RCC 7860 (cell line): Measurements from ENCODE around the gene COMP.

Experiments used
- DNase-seq: peaks from one replicate; pipeline ENCODE4 v3.0.0-alpha.2; 2015; ENCODE audit warnings: low spot score
- FAIRE-seq: peaks from 2 replicates; lab custom pipeline; 2012; peaks lifted over from hg19 to GRCh38; lab: Jason Lieb, UNC

COMP gene

DNA sequence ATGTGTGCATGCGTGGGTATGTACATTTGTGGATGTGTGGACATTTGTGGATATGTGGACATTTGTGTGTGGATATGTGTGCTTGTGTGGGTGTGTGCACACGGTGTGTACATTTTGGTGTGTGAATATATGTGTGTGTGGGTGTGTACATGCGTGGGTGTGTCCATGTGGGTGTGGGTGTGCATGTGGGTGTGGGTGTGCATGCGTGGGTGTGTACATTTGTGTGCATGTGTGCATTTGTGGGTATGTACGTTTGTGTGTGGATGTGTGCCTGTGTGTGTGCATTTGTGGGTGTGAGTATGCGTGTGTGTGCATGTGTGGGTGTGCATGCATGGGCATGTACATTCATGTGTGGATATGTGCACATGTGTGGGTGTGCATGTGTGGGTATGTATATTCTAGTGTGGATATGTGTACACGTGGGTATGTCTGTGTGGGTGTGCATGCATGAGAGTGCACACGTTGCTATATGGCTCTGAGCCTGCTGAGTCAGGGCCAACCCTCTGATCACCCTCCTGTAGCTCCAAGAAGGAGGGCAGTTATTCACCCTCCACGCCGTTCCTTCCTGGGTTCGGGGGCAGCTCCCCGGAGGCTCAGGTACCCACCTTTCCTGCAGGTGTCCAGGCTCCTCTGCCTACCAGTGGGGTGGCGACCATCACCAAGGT lies 20.3 kb downstream of the COMP start:
- DNase-seq (no peak), FAIRE-seq (no peak)

DNA sequence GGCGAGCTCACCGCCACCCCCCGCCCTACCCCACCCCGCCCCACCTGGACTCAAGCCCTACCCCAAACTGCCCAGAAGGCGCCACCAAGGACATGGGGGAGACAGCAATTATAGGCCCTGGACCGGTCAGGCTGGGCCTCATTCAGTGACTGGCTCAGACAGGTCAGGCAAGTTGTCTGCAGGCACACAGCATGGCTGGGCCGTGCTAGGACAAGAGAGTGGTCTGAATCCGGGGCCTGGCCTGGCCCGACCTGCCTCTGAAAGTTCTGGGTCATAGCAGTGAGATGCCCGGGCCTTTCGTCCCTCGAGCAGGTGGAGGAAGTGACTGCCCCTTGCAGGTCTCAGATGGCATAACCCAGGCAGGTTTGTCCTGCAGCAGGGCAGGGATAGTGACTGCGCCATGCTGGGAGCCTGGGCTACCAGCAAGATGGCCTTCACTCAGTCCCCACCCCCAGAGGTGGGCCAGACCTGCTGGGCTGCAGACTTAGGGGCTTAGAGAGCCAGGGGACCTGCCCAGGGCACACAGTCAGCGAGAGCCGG lies 21.0 kb downstream of the COMP start:
- no peak for FAIRE-seq
- DNase-seq = no peak

DNA sequence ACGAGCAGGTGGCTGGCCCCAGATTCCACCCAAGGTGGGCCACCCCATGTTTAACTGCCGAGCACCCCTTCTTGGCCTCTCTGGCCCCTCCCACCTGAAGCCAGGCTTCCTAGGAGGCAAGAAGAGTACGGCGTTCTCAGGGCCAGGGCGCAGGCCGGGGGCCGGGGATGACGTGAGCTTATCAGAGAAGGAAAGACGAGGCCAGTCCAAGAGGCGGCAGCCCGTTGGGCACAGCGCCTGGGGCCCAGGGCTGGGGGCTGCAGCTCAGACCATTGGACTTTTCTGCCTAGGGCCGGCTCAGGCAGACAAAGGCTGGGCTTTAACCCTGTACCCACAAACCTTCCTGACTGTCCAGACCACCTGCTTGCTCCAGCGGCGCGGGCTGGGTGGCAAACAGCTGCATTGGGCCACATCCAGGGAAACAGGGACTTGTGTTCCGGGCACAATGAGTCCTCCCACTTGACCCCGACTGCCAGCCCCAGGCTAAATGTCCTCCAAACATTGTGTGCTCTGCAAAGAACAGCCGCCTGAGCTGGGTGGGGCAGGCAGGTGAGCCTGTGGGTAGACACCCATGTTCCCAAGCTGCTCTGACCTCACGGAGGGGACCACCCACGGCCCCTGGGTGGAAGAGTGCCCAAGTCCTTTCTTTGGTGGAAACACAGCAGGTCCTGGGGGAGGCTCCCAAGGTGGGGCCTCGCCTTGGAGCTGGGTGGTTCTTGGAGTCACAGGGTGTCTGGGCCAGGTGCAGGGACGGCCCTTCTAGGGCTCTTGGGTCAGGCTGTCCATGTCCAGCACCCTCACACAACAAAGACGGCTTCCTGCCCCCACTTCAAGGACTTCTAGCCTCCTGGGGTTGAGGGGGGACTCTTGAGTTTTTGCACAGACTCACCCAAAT lies 21.9 kb downstream of the COMP start:
- FAIRE-seq (no peak), DNase-seq (no peak)

DNA sequence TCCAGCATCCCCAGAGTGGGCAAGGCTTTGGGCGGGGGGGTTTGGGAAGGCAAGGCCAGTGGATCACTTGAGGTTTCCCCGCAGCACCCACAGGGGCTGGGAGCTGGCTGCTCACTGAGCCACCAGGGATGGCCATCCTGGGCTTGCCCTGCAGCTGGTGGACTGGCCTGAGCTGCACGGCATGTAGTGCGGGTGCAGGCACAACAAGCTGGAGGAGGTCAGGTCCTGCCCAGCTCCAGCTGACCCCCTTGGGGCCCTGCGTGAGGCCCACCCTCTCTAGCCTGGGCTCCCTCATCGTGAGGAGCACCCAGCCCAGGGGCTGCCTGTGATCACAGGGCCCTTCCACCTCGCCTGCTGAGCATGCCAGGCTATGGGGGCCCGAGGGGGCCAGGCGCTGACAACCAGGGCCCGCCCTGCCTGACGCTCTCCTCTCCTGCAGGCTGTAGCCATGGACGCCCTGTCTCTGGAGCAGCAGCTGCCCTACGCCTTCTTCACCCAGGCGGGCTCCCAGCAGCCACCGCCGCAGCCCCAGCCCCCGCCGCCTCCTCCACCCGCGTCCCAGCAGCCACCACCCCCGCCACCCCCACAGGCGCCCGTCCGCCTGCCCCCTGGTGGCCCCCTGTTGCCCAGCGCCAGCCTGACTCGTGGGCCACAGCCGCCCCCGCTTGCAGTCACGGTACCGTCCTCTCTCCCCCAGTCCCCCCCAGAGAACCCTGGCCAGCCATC lies 22.9 kb downstream of the COMP start:
- DNase-seq (no peak), FAIRE-seq (no peak)

DNA sequence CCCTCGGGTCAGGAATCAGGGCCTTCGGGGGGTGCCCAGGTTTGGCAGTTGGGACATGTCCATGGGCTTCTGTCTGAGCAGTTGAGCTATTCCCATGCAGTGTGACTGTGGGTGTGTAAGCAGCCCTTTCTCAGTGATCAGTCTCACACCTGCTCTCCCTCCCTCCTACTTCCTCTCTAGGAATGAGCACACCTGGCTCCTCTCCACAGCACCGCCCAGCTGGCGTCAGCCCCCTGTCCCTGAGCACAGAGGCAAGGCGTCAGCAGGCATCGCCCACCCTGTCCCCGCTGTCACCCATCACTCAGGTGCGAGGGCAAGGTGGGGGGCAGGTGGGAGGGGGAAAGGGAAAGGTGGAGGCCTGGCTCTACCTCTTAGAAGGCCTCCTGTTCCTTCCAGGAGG lies 25.9 kb downstream of the COMP start:
- FAIRE-seq (no peak), DNase-seq (no peak)

DNA sequence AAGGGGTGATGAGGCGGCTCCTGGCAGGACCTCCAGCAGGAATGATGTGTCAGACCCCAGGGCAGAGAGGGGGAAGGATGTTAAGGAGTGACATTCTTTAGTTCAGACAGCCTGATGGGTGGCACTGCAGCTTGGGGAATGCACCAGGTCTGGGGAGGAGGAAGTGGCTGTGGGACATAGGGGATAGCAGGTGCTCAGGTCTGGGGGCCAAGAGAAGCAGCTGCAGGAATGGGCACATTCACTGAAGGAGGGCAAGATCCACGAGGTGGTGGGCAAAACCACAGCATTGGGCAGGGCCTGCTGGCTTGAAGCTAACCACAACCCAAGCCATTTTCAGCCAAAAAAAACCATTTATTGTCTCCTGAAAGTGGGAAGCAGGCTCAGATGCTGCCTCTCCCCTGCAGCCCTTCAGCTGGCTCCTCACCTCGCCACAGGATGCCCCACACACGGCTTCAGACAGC lies 26.5 kb downstream of the COMP start:
- FAIRE-seq (no peak), DNase-seq (peak; percentile 57)

DNA sequence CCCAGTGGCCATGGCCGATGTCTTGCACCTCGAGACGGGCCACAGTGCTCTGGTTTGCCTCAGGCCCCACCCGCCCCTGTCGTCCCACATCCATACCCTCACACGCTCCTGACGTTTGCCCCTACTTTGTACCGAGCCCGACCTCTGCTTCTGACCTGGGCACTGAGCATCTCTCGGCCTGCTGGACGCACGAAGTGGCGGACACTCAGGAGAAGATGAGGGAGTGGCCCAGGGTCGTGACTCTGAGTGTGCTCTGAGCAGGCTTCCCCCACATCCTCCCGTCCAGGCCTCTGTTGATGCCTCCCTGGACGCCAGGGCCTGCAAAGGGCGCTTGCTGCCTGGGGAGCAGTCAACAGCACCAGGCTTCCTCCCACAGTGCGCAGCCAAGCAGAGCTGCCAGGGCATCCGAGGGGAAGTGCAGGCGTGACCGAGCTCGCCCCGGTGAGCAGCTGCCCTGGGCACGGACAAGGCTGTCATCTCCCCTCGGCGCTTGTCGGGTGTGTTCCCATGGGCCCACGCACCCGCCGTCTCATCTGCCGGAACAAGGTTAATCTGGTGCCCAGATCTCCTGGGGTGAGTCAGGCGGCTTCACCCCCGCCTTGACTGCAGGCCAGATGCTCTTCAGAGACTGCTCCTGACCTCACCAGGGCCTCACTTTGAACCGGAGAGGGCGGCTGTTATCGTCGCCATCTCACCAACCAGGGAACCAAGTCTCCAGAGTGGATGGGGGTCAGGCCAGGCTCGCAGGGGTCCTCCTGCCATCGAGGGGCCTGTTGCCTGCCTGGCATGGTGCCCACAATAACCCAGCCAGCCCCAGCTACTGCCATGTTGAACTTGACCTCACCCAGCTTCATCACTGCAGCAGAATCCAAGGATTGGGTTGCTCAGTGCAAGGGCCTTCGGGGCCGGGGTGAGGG lies 27.2 kb downstream of the COMP start:
- FAIRE-seq = peak; percentile 88
- peak; percentile 89 for DNase-seq

DNA sequence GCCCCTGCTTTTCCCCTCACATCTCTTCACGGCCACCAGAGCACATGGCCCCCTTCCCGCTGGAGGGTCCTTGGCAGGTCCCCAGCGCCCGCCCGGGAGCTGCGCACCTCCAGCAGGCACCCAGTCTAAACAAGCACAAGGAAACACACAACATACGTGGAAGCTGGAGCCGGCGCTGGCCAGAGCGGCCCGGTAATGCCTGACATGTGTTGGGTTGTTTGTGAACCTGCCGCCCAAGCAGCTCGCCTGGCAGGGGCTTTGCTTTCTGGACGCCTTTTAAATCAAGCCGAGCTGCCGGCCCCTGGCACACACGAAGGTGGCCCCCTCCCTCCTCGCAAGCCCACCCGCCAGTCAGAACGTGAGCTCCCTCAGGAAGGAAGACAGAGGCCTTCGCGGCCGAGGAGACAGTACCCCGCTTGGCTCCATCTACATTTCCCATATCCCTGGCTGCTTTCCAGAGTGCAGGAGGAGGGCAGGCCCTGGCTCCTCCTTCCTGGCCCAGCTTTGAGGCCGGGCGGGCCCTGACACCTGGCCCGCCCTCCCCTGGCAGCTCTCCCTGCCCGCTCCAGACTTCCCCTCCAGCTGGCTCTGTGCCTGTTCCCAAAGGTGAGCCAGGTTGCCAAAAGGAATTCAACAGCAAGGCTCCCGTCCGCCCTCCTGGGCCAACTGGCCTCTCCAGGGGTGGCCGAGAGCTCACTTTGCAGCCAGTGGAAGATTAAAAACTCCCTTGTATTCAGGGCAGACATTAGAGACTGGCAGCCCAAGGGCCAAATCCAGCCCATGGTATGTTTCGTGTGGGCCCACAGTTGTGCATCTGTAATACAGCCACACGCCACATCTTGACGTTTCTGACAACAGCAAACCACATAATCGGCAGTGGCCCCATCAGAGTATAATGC lies 28.7 kb downstream of the COMP start:
- FAIRE-seq = no peak
- DNase-seq = no peak

DNA sequence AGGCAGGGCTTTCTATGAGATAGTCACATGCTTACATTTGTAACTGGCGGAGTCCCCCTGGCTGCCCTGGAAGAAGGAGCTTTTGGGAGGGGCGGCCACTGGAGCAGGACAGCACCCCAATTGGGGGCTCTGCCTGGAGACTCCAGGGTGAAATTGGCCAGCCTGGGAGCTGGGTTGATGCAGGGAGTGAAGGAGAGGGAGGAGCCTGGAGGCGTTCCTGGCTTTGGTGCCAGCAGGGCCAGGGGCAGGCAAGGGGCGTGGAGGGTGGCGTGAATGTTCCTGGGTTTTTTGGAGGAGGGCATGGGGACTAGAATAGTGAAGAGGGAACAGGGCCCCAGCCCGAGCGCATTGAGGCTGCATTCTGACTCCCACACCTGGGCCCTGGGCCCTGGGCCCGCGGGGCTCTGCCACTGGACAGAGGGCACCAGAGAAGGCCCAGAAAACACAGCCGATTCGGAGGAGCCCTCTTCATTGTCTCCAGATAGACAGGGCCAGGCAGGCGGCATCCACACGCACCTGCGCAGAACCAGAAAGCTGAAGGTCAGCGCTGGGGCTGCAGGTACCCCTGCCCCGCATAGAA lies 29.5 kb downstream of the COMP start:
- DNase-seq = no peak
- no peak for FAIRE-seq

DNA sequence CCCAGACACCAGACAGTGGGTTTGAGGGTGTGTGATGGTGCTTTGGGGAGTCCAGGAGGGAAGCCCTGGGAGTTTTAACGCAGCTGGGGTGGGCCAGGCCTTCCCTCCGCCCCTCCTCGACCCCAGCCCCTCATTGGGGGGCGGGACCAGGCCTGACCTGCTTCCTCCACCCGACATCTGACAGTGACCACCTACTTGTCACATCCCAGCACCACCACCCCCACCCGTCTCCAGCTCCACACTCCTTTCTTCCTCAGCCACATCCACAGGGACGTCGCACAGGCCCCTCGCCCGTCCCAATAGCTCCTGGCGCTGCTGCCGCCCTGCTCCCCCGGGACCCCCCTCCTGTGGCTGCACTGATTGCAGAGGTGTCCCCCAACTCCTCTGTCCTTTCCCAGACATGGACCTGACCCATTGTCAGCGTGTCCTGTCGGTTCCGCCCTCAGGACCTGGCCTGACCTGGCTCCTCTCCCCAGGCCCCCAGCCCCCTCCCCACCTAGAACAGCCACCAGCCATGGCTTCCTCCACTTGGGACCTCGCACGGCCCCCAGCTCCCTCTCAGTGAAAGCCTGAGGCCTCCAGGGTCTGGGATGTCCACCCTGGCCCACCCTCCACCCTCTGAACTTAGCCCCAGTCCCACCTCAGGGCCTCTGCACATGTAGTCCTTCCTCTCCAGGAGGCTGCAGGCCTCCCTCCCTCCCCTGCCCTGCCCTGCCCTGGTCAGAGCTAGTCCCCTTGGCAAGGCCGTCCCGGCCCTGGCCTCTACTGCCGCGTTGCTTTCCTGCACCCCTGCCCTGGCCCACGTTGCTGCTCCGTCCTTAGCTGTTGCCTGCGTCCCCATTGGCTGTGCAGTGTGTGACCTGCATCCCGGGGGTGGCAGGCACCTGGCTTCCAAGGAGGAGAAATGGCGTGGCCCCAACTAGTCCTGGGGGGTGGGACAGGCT lies 30.4 kb downstream of the COMP start:
- no peak for FAIRE-seq
- no peak for DNase-seq

DNA sequence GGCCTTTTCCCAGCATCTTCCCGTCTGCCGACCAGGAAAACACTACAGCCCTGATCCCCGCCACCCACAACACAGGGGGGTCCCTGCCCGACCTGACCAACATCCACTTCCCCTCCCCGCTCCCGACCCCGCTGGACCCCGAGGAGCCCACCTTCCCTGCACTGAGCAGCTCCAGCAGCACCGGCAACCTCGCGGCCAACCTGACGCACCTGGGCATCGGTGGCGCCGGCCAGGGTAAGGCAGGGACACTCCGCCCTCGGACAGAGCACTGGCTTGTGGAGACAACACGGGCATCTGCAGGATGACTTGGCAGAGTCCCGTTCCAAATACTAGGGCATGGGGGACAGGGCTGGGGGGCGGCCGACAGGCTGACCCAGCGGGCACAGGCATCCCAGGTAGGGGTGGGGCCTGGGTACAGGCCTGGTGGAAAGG lies 31.1 kb downstream of the COMP start:
- DNase-seq = no peak
- no peak for FAIRE-seq

DNA sequence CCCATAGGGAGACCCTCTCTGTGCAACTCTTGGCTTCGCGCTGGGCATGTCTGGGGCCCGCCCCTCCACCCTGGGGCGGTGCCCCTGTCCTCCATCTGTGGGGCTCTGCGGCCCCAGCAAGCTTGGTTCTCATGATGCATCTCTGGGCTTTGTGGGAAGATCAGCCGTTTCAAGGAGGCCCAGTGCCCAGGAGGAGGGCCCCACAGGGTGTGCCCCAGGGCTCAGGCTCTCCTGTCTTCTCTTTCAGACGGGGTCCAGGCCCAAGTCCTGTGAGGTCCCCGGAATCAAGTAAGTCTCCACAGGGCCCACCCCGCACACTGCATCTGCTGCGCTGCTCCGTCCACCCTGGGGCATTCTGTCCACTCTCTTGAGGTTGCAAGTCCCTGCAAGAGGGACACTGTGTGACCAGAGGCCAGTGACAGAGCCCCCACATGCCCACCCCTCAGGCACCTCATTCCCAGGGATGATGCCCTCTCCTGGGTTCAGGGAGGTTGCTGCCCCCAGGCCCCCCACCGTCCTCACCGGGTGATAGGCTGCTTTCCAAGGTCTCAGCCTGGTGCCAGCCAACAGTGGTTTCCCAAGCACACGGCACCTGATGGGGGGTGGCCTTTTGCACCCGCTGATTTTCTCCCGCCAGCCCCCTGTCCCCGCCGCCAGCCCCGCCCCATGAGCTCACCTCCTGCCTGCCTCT lies 31.7 kb downstream of the COMP start:
- DNase-seq = no peak
- FAIRE-seq = no peak

DNA sequence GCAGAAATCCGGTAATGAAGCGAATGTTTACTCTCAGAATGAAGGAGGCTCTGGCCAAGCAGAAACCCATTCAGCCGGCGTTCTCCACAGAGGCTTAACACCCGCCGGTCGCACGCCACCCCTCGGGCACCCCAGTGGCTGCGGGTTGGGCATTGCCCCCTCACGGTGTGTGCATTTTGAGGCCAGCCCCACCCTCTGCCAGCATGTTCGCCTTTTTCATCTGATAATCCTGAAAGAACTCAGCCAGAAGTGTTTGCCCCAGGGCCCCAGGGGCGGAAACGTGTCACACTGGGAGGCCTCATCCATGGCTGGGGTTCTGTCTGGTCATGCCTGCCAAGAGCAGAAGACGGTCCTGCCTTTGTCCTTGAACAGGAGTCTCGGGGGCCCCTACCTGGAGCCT lies 34.2 kb downstream of the COMP start:
- FAIRE-seq = no peak
- DNase-seq = no peak

DNA sequence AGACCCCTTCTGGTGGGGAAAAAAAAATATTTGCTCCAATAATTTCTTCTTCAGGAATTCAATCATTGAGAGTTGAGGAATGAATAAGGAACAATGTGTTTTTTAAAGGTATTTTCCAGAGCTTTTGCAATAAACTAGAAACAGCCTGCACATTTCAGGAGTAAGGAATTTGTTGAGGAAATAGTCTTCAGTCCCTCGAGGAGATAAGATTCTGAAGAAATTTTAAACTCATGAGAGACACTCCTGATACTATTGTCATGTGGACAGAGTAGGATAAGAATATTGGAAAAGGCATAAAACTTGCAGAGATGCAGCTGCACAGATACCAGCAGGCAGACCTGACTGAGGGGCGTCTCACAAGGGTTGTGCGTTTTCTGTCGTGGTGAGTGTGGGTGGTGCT lies 36.6 kb downstream of the COMP start:
- DNase-seq (no peak), FAIRE-seq (no peak)

DNA sequence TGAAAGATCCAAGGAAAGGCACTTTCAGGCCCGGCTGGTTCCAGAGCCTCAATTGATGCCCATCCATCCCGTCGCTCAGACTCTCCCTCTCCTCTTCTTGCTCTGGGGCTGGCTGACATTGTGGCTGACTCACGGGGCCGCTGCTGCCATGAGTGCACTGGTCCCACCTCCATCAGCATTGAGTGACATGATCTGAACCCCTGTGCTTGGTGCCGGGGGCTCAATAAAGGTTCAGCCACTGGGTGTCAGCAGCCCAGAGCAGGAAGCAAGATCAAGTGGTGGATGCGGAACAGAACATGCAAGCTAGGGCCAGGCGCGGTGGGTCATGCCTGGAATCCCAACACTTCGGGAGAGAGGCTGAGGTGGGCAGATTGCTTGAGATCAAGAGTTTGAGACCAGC lies 39.5 kb downstream of the COMP start:
- FAIRE-seq (no peak), DNase-seq (no peak)

DNA sequence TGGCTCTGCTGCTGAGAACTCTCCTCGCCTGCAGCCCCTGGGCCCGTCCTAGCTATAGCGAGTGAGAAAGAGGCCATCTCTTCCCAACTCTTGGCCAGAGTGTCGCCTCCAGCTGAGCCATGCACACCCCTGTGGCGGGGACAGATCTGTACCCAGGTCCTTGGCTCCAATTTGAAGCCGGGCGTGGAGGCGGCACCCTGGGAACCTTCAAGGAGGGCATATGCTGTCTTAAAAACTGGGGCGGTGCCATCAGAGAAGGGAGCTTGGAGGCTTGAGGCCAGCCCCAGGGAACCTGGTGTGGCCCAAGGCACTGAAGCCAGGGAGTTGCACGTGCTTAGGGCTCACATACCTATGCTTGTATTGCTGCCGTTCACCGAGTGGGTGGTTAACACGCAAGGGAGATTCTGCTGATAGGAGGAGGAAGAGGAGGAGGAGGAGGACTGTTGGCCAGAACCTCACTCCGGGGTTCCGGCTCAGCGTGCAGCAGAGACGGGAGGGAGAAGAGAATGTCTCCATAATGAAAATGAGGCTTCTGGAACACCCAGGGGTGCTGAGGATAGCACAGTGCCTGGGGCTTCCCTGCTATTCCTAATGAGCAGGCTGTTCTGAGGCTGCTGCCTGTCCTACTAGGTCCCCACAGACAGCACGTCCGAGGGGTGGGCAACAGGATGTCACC lies 40.7 kb downstream of the COMP start:
- FAIRE-seq = no peak

More for the DNA sequence above, 40.7 kb downstream of the COMP start:
- DNase-seq = no peak
